ENCODE results near the gene PHYHIPL.
A peak's percentile ranks its signal among the peaks of the same experiment; 100 is the strongest.

PHYHIPL gene

GRCh38 chr10:59176241-59177030 is at the start of gene PHYHIPL:
TSS of gene PHYHIPL (plus strand) at chr10:59176643. CDS start at chr10:59176854, 211 bp downstream.
- DNase-seq (ENCODE audit: low spot score) = peak; percentile 53

DNA sequence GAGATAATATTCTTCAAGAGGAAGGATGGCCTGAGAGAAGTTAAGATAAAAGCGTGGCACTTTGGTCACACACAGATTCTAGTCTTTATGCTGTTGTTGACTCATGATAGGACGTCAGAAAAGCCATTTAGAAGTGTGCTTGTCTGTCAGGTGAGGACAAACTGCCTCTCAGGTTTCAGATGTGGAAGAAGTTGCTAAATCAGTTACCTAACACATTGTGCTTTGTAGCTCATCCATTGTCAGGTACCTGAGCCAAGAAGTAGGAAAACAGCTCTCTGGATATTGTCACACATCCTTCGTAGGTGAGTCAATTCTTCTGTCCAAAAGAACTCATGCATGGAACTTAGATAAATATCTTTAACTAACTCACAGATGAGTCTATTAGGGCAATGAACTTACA is 49.5 kb upstream of the PHYHIPL start:
- DNase-seq (ENCODE audit: low spot score) = no peak

DNA sequence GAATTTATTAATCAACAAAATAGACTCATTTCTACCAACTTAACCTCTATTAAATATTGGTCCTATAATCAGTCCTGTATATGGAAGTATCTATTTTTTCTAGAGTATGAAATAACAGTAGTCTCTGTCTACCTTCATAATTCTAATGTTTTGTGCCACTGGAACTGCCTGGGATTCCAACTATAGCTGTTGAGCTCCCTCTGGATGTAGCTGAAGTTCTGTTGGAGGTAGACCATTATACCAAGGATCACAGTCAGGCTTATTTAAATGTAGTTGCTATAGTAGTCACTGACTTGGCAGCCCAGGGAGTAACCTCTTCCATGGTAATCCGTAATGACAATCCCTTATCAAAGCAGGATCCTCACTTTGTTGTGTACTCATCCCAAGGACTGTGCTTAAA is 48.5 kb upstream of the PHYHIPL start:
- no peak for DNase-seq (ENCODE audit: low spot score)

DNA sequence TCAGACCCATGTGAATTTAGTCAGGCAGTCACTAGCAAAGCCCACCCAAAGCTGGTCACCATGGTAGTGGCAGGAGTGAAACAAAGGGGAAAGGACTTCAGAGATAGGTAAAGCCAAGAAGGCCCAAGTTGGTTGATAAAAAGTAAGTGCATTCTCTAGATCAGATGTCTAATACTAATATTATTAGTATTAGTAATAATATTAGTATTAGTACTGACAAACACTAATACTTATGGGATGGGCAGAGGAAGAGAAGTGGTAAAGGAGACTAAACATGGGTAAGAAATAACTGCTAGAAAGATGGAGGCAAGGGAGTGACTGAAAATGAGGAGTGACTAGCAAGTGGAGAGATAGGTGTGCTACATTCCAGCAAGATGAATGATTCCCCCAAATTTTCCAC is 46.6 kb upstream of the PHYHIPL start:
- DNase-seq (ENCODE audit: low spot score) = no peak

DNA sequence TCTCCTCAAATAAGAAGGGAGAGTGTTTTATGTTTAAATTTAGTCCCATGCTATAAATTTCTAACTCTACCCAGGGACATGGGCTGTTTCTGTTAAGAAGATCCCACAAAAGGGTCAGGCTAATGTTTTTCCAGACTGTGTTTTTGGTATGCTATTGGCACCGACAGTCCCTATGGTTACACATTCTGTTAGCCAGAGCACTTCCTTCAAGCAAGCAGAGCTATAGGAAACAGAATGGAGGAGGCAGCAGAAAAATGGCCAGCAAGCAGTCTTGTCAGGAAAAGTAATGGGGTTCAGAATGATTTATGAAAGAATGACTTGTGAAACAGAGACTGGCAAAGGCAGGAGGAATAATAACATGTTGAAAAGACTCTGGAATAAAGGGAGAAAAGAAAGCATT is 44.8 kb upstream of the PHYHIPL start:
- peak; percentile 56 for DNase-seq (ENCODE audit: low spot score)

GRCh38 chr10:59133841-59134593 is 42.4 kb upstream of the PHYHIPL start:
- DNase-seq (ENCODE audit: low spot score) = peak; percentile 48

DNA sequence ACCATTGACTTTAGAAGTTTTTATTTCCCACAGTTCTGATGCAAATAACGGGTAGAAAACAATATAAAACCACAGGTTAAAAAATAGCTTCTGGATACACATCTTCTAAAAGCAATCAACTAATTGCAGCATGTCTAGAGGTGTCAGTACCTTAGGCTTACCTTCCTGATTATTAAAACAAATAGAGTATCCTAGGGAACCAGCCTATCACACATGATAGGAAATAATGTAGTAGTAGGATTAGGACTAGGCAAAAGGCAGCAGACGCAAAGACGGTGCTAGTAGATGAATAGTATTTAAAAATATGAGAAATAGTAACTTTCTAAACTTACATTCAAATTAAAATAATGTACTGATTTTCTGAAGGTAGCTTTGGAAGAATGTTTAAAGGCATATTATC is 41.7 kb upstream of the PHYHIPL start:
- no peak for DNase-seq (ENCODE audit: low spot score)

- no peak for DNase-seq (ENCODE audit: low spot score)
These were observed 41.2 kb upstream of the PHYHIPL start for GRCh38 chr10:59135275-59135674.

DNA sequence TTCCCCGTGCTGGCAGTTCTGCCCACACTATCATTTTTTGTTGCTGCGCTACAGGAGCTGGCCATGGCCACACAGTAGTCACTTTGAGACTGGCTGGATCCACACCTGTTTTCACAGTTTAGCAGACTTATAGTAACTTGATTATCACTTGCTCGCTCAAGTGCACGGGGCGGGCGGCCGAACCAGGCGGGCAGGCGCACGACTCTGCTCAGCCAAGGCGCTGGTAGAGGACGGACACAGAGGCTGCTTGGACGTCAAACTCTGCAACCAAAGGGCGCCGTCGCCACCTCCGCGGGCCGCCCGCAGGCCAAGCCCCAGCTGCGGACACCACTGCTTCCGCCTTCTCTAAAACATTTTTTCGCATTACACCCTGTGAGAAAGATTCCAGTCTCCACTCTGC is 38.4 kb upstream of the PHYHIPL start:
- no peak for DNase-seq (ENCODE audit: low spot score)

DNA sequence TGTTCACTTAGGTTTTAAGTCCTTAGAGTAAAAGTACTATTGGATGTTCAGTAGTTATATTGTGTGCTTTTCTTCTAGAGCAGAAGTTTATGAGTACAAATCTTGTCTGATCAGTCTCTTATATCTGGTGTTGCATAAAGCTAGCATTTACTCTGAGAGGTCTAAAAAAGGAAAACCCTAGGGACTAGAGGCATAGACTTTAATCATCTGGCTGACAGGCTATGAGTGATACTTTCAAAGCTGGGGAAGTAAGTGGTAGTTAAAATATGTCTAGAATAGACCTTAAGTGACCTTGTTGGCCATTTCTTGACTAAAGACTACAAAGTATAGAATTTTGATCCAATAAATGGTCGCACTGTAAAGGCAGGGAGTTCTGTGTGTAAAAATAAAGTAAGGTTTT is 32.9 kb upstream of the PHYHIPL start:
- DNase-seq (ENCODE audit: low spot score) = no peak

GRCh38 chr10:59148701-59149100 is 27.7 kb upstream of the PHYHIPL start:
- DNase-seq (ENCODE audit: low spot score) = no peak

GRCh38 chr10:59155556-59155955 is 20.9 kb upstream of the PHYHIPL start:
- no peak for DNase-seq (ENCODE audit: low spot score)

GRCh38 chr10:59167512-59167911 is 8.9 kb upstream of the PHYHIPL start:
- no peak for DNase-seq (ENCODE audit: low spot score)

- no peak for DNase-seq (ENCODE audit: low spot score)
These were observed 3.9 kb upstream of the PHYHIPL start for GRCh38 chr10:59172567-59172966.

GRCh38 chr10:59173414-59173813 is 3.0 kb upstream of the PHYHIPL start:
- DNase-seq (ENCODE audit: low spot score) = no peak

DNA sequence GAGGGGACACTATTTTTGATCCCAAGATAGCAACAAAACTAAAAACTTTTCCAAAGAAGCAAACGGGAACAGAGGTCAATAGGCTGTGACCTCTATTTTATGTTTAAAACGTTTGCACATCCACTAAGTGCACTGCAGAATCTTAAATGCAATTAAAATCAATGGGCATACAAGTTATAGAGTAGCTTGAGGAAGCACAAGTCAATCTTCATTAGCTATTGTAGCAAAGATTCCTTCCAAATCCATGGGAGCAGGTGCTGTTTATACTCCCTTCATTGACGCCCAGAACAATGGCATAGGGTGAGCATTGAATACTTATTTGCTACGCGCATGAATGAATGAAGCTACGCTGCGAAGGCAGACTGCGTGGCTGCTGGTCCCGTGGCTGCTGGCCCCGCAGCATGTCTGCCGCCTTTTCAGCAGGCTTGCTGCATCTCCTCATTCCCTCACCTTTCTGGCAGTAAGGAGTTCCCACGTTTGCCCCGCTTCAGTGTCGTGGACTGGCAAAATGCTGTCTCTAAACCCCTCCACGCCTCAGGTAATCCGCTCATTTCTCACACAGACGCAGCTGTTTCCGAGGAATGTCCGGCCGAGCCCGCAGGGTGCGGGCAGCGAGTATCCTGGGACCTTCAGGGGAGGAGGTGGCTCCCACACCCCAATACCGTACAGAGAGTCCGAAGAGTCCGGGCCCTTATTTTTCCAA is 754 bp upstream of the PHYHIPL start:
- peak; percentile 81 for DNase-seq (ENCODE audit: low spot score)

- peak; percentile 87 for DNase-seq (ENCODE audit: low spot score)
These were observed 771 bp downstream of the PHYHIPL start for GRCh38 chr10:59177031-59177797.

- DNase-seq (ENCODE audit: low spot score) = no peak
These were observed 1.4 kb downstream of the PHYHIPL start for GRCh38 chr10:59177836-59178235.

DNA sequence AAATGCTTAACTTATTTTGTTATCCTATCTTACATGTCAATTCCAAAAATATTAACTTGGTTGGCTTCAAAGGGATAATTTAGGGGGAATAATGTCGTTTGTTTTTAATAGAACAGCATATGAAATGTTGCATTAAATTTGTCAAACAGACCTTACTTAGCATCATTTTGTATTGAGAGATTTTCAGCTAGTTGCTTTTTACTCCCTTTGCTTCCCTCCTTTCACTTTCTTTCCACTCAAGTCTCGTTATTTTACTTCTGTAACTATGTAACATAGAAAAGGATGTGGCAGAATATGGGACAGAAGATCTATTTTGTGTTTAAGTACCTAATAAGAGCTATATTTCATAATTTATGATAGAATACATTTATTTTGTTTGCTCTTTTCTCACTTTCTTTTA is 2.6 kb downstream of the PHYHIPL start:
- DNase-seq (ENCODE audit: low spot score) = peak; percentile 64

GRCh38 chr10:59180689-59181270 is 4.3 kb downstream of the PHYHIPL start:
- DNase-seq (ENCODE audit: low spot score) = no peak

DNA sequence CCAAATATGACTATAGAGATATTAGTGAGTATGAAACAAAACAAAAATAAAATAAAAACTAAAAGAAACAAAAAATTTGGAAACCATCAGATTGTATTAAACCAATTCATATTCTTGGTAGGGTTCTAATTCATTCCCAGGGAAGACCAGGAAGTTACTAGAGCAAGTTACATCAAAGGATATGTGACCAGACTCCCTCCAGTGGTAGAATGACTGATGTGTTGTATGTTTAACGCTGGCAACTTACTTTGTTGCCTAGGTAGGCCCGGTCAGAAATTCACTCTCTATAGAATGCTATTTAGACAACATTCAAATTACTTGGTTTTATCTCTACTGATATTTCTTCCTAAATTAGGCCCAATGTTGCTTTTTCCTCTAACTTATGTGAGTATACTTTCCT is 5.2 kb downstream of the PHYHIPL start:
- DNase-seq (ENCODE audit: low spot score) = peak; percentile 96

GRCh38 chr10:59190332-59190731 is 13.9 kb downstream of the PHYHIPL start:
- DNase-seq (ENCODE audit: low spot score) = no peak
